OCI-LY1 (cell line): ENCODE results near the gene TMEM106C.

Source experiments
- EZH2 ChIP-seq: fragments of 200-600 bp; sonication (generic), shearing (Covaris generic); IDR thresholded peaks from 2 replicates; pipeline ENCODE4 v1.8.0; 2017; ENCODE audit warnings: borderline replicate concordance, mixed run types, mild to moderate bottlenecking, antibody characterized with exemption, low read length, moderate library complexity, mixed read lengths
- TF ChIP-seq, protein P1 (sequence below): fragments of 200-600 bp; sonication (generic), shearing (Covaris generic); IDR thresholded peaks from 2 replicates; pipeline ENCODE4 v1.5.1; 2017; ENCODE audit warnings: mild to moderate bottlenecking, antibody characterized with exemption, low read length, moderate library complexity, mixed read lengths

DNA sequence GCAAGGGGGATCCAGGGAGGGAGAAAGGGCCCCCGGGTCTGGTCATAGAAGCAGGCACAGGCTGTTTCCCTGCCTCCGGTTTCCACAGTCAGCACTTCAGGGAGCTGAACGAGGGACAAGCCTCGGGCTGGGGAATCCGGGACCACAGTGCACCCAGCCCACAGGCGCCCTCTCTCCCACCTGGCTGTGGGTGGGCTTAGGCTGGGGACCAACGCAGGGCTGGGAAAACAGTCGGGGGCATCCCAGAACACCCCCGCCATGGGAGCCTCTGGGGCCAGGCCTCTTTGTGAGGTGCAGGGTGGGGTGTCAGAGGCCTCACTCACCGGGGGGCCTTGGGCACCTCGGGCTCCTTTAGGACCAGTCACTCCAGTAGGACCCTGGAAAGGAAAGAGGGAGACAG is 16.3 kb downstream of the TMEM106C start:
- no peak for TF ChIP-seq EZH2
- TF ChIP-seq, protein P1, sequence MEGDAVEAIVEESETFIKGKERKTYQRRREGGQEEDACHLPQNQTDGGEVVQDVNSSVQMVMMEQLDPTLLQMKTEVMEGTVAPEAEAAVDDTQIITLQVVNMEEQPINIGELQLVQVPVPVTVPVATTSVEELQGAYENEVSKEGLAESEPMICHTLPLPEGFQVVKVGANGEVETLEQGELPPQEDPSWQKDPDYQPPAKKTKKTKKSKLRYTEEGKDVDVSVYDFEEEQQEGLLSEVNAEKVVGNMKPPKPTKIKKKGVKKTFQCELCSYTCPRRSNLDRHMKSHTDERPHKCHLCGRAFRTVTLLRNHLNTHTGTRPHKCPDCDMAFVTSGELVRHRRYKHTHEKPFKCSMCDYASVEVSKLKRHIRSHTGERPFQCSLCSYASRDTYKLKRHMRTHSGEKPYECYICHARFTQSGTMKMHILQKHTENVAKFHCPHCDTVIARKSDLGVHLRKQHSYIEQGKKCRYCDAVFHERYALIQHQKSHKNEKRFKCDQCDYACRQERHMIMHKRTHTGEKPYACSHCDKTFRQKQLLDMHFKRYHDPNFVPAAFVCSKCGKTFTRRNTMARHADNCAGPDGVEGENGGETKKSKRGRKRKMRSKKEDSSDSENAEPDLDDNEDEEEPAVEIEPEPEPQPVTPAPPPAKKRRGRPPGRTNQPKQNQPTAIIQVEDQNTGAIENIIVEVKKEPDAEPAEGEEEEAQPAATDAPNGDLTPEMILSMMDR, result no peak
